Measurements from ENCODE around the gene KIF16B. TPM values are rescaled to one million over a fixed set of nuclear protein-coding genes. Genes with fewer than 3 reads are reported as not detected.
A peak's percentile ranks its signal among the peaks of the same experiment; 100 is the strongest.

KIF16B gene
- total and polyA plus RNA-seq, 5 experiments from 2014 or later: 1.9 to 7.9 (median 6.2) TPM

DNA sequence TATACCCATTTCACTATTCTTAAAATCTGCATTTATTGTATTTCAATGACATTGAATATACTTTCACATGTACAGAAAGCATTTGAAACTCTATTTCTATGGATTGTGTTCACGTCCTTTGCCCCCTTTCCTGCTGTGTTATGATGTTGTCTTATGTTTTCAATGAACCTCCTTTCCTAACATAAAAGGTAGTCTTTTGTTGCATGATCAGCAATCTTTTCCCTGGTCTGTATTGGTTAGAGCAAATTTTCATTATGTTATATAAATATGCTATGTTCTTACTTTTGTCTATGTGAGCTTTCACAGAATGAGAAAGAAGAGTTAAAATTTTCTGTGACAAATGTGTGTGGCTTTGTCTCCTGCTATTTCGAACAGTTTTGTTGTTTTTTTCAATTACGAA lies 73.1 kb downstream of the KIF16B start:
- H3K4me1 Mint-ChIP-seq: peaks cover 0 to 4% (median 0%) of the 10 kb centered on the region in 4 donors
- no peak for DNase-seq
- no peaks in the 10 kb centered on the region for H3K9me3 Mint-ChIP-seq
- peaks cover 10 to 76% (median 47%) of the 10 kb centered on the region in 3 donors for H3K36me3 Mint-ChIP-seq
- no peaks in the 10 kb centered on the region for H3K27me3 Mint-ChIP-seq
- no peak for ATAC-seq
- no peak overlapping the region for H3K4me3 Mint-ChIP-seq
- POLR2A ChIA-PET: no interaction called here
- no peak overlapping the region for H3K27ac Mint-ChIP-seq

DNA sequence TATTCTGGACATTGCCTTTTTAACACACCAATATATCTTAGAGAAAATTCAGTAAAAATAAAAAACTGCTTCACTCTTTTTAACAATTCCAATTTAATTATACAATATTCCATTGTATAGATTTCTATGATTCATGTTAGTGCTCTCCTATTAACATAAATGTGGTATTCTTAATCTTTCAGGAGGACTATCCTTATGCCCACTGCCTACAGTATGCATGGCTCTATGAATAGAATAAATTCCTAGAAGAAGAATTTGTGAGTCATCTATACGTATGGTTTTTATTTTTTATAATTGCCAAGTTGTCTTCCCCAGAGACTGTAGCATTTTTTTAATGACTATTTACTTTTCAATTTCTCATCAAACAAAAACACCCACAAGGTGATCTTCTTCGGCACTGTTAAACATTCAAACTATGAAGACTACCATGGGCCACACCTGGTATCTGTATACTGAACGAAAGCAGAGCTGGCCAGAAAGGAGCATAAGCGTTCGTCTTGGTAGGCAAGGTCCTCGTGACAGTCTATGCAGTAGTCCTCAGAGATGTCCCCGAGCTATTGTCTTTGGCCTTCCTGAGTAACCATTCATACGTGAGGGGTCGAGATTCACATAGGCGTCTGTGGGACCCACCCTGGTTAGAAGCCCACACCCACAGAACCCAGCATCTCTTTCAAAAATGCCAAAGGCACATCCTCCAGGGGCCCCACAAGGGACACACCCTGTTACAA lies 74.6 kb downstream of the KIF16B start:
- Mint-ChIP-seq H3K36me3 (peaks cover 10 to 77% (median 41%) of the 10 kb centered on the region in 3 donors), H3K27ac (no peak overlapping the region), H3K27me3 (no peaks in the 10 kb centered on the region), H3K4me3 (no peak overlapping the region), H3K4me1 (peaks cover 0 to 4% (median 0%) of the 10 kb centered on the region in 4 donors), H3K9me3 (no peaks in the 10 kb centered on the region)
- DNase-seq (no peak), ATAC-seq (no peak)
- POLR2A ChIA-PET: no interaction called here

DNA sequence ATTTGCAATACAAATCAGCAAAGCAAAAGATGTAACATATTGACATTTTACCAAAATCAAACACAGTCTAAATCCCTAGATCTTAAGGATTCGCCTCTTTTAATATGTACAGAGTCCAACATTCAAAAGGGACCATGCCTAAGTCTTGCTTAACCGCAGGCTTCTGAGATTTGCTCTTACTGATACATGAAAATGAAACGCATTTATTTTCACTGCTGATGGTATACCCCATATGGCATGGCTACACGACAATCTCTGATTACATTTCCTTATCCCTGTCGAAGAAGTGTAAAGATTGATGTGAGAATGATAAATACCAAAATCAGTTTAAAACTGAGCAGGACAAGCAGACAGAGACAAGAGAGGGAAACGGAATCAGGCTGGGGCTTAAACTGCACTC lies 75.4 kb downstream of the KIF16B start:
- no peak overlapping the region for H3K4me3 Mint-ChIP-seq
- H3K9me3 Mint-ChIP-seq: no peaks in the 10 kb centered on the region
- POLR2A ChIA-PET: no interaction called here
- ATAC-seq: no peak
- no peak overlapping the region for H3K27ac Mint-ChIP-seq
- H3K27me3 Mint-ChIP-seq: no peaks in the 10 kb centered on the region
- H3K4me1 Mint-ChIP-seq: peaks cover 0 to 4% (median 0%) of the 10 kb centered on the region in 4 donors
- H3K36me3 Mint-ChIP-seq: peaks cover 6 to 77% (median 38%) of the 10 kb centered on the region in 3 donors
- DNase-seq: no peak

DNA sequence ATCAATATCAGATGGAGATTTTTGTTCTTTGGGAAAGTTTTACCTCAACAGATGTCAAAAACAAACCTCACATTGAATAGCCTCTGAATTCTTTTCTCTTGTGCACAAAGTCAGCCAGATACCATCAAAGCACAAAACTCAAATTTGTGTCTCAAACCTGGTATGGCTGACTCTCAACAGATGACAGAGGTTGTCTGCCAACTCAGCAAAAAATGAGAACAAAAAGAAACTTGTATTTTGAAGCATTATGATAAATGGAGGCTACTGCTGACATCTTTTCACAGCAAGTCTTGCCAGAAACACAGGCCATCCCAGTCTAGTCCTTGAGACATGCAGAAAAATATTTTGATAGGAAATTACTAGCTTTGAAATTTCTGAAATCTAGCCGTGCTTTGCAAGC lies 79.8 kb downstream of the KIF16B start:
- POLR2A ChIA-PET: no interaction called here
- H3K9me3 Mint-ChIP-seq: no peaks in the 10 kb centered on the region
- peaks cover 0 to 87% (median 49%) of the 10 kb centered on the region in 3 donors for H3K36me3 Mint-ChIP-seq
- no peaks in the 10 kb centered on the region for H3K27me3 Mint-ChIP-seq
- peaks cover 0 to 11% (median 3%) of the 10 kb centered on the region in 4 donors for H3K4me1 Mint-ChIP-seq
- no peak overlapping the region for H3K27ac Mint-ChIP-seq
- no peak for DNase-seq
- H3K4me3 Mint-ChIP-seq: no peak overlapping the region
- ATAC-seq: no peak

DNA sequence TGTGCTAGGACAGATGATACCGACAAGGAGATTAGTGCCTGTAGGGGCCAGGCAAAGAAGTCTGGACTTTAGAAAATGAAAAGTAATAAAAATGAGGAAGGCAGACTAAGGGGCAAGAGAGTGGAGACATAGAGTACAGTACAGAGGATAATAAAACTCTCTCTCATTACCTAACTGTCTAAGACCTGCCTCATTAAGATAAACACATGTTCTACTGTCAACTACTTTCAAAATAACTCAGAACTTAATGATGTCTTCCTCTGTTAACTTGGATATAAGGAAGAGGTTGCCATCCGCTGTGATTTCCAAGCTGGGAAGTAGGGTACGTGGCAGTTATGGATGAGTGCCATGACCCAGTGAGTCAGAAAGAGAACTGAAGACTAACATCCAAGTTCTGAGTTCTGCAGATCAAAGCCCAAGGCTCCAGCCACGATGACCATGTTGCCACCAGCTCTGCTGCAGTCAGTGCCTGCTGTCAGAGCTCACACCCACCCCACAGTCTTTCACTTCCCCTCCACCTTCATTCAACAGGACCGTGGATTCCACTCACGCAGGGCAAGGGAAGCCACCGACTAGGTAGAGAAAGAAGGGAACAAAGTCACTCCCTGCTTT lies 81.8 kb downstream of the KIF16B start:
- no peak for ATAC-seq
- POLR2A ChIA-PET: no interaction called here
- no peak for DNase-seq
- no peaks in the 10 kb centered on the region for H3K27me3 Mint-ChIP-seq
- H3K4me1 Mint-ChIP-seq: peaks cover 0 to 11% (median 3%) of the 10 kb centered on the region in 4 donors
- H3K4me3 Mint-ChIP-seq: no peak overlapping the region
- no peak overlapping the region for H3K27ac Mint-ChIP-seq
- peaks cover 6 to 83% (median 51%) of the 10 kb centered on the region in 3 donors for H3K36me3 Mint-ChIP-seq
- H3K9me3 Mint-ChIP-seq: no peaks in the 10 kb centered on the region

DNA sequence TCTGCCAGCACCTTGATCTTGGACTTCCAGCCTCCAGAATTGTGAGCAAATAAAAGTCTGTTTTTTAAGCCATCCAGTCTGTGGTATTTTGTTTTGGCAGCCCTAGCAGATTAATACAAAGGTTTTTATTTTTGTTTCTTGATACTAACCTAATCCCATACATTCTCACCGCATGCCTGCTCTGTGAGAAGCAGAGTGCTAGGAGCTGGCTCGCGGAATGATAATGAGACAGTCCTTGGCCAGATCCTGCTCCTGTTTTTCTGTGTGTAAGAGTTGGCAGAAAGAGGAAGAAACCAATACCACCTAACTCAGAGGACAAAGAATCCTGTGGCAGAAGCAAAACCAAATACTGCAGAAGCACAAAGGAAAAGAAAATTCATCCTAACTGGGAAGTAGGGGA lies 82.6 kb downstream of the KIF16B start:
- H3K4me1 Mint-ChIP-seq: peaks cover 0 to 11% (median 3%) of the 10 kb centered on the region in 4 donors
- H3K36me3 Mint-ChIP-seq: peaks cover 6 to 76% (median 46%) of the 10 kb centered on the region in 3 donors

DNA sequence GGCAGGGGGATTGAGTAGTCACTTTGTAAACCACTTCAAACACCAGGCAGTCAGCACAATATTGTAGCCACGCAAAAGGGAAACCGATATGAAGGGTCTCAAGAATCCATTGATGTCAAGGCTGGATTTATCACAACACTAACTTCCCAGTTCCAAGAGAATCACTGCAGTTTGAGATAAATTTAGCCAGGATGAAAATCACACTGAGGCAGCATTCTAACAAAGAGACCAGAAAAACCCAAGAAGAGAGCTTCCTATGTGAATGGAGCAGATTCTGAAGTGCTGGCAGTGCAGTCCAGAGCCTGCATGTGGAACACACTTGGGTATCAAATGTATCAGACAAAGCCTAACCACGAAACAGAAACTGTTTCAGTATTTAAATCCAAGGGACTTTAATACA lies 84.6 kb downstream of the KIF16B start:
- Mint-ChIP-seq H3K4me1 (peaks cover 0 to 11% (median 3%) of the 10 kb centered on the region in 4 donors), H3K27me3 (no peaks in the 10 kb centered on the region), H3K36me3 (peaks cover 8 to 72% (median 53%) of the 10 kb centered on the region in 3 donors), H3K4me3 (no peak overlapping the region), H3K27ac (peak overlapping the region in 1 of 10 donors; percentile 4), H3K9me3 (no peaks in the 10 kb centered on the region)
- DNase-seq (no peak), ATAC-seq (no peak)
- POLR2A ChIA-PET: no interaction called here

More for the DNA sequence above, 82.6 kb downstream of the KIF16B start:
- H3K27ac Mint-ChIP-seq: peak overlapping the region in 2 of 10 donors; percentile 13 to 65
- DNase-seq: no peak
- ATAC-seq: no peak
- H3K27me3 Mint-ChIP-seq: no peaks in the 10 kb centered on the region
- POLR2A ChIA-PET: no interaction called here
- H3K9me3 Mint-ChIP-seq: no peaks in the 10 kb centered on the region
- peak overlapping the region in 1 of 10 donors; percentile 36 for H3K4me3 Mint-ChIP-seq

DNA sequence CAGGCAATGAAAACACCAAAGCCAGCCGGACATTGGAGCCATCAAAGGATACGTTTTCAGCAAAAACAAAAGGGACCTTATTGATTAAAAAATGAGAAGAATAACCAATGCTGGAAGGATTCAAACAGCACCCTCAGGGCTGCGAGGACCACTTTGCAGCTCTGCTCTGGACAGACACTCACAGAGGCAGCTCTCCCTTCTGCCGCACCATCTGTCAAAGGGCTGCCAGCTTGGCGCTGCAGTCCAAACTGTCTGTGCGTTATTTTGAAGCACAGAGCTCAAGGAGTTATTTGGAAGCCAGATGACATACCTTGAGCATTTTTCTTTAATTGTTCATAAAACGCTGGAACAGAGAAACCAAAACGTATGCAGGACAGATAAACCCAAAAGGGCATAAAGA lies 85.2 kb downstream of the KIF16B start:
- Mint-ChIP-seq H3K4me3 (no peak overlapping the region), H3K27ac (no peak overlapping the region), H3K36me3 (peaks cover 12 to 72% (median 53%) of the 10 kb centered on the region in 3 donors), H3K9me3 (no peaks in the 10 kb centered on the region), H3K27me3 (no peaks in the 10 kb centered on the region), H3K4me1 (peaks cover 0 to 11% (median 3%) of the 10 kb centered on the region in 4 donors)
- ATAC-seq (no peak), DNase-seq (no peak)
- POLR2A ChIA-PET: no interaction called here

DNA sequence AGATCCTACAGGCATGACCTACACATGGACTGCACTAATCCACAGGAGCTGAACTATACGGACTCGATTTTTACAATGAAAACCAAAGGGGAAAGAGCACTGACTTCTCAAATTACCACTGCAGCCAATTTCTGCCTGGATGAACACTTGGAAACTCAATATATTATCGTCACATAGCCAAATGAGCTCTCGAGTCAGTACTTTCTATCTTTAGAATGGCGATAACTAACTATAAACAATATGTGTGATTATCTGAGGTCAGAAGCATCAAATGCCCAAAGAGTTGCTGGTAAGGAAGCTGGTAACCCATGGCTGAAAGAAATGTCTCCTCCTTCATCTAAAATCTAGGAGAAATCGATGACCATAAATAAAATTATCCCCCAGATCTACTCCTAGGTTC lies 86.7 kb downstream of the KIF16B start:
- no peak for DNase-seq

DNA sequence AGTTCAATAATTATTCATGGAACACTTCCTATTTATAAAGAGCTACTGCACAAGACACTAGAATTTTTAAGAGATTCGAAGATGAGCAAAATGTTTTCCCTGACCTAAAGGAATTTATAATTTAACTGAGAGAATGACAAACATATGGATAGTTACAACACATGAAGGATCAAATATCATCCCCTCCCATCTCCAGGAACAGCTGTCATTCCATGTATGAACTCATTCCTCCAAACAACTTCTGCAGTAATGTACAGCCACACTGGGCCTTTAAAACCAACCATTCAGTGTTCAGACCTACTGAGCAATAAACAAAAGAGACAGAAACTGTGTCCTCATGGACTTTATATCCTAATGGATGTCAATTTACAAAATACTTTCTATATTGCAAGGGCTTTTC lies 87.8 kb downstream of the KIF16B start:
- POLR2A ChIA-PET: no interaction called here
- H3K9me3 Mint-ChIP-seq: no peaks in the 10 kb centered on the region
- ATAC-seq: no peak

More for the DNA sequence above, 86.7 kb downstream of the KIF16B start:
- Mint-ChIP-seq H3K27me3 (no peaks in the 10 kb centered on the region), H3K36me3 (peaks cover 12 to 66% (median 50%) of the 10 kb centered on the region in 3 donors), H3K4me3 (no peak overlapping the region), H3K27ac (no peak overlapping the region), H3K4me1 (peaks cover 0 to 7% (median 2%) of the 10 kb centered on the region in 4 donors), H3K9me3 (no peaks in the 10 kb centered on the region)
- POLR2A ChIA-PET: no interaction called here
- ATAC-seq: no peak

DNA sequence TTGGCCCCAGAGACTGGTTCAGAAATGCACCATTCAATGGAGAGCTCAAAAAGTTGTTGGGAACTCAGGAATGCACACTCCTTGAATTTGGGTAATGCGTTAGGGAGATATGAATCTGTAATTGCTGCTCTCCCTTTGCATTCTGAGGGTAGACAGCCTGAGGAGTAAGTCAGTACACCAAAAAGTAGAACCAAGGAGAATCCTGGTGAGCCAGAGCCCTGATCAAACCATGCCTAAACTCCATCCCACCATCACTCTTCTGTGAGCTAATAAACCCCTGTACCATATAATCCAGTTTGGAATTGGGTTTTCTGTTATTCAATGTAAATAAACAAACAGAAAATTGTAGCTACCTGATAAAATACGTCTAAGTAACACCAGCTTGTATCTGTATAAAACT lies 90.2 kb downstream of the KIF16B start:
- ATAC-seq (no peak), DNase-seq (no peak)
- no peaks in the 10 kb centered on the region for H3K27me3 Mint-ChIP-seq
- POLR2A ChIA-PET: no interaction called here
- peaks cover 17 to 44% (median 42%) of the 10 kb centered on the region in 3 donors for H3K36me3 Mint-ChIP-seq
- H3K4me3 Mint-ChIP-seq: no peak overlapping the region
- H3K4me1 Mint-ChIP-seq: peaks cover 0 to 8% (median under 1%) of the 10 kb centered on the region in 4 donors
- H3K27ac Mint-ChIP-seq: no peak overlapping the region
- H3K9me3 Mint-ChIP-seq: no peaks in the 10 kb centered on the region

More for the DNA sequence above, 87.8 kb downstream of the KIF16B start:
- Mint-ChIP-seq H3K4me1 (no peaks in the 10 kb centered on the region), H3K27ac (no peak overlapping the region), H3K4me3 (no peak overlapping the region), H3K27me3 (no peaks in the 10 kb centered on the region), H3K36me3 (peaks cover 12 to 57% (median 43%) of the 10 kb centered on the region in 3 donors)
- DNase-seq: no peak

DNA sequence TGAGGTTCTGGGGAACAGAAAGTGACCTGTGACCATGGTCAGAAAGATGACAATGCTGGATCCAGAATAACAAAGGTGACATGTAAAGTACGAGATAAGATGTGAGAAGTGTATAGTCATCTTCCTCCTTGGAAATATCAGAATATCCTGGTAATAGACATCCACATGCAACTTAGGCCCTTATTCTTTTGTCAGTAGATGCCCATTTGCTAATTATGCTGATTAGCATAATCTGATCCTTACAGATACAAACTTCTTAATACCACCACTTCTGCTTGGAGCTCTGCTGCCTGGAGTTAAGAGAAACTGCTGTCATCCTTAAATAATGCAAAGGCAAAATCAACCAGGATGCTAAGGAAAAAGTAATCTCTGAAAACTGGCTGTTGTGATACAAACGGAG lies 91.3 kb downstream of the KIF16B start:
- DNase-seq (no peak), ATAC-seq (no peak)
- H3K36me3 Mint-ChIP-seq: peaks cover 11 to 43% (median 37%) of the 10 kb centered on the region in 3 donors
- H3K27ac Mint-ChIP-seq: peak overlapping the region in 1 of 10 donors; percentile 10
- no peak overlapping the region for H3K4me3 Mint-ChIP-seq
- H3K9me3 Mint-ChIP-seq: no peaks in the 10 kb centered on the region
- no peaks in the 10 kb centered on the region for H3K27me3 Mint-ChIP-seq
- peaks cover 4 to 16% (median 6%) of the 10 kb centered on the region in 4 donors for H3K4me1 Mint-ChIP-seq
- POLR2A ChIA-PET: no interaction called here

DNA sequence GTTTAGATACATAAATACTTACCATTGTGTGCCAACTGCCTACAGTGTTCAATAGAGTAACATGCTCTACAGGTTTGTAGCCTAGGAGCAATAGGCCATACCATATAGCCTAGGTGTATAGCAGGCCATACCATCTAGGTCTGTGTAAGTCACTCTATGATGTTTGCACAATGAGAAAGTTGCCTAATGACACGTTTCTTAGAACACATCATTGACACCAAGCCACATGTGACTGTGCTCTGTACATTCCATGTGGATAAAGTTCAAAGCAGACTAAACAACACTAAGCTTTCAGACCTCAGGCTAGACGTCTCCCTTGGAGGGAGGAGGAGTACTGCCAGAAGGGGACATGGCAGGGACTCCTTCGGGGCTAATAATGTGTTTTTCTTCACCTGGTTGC lies 93.6 kb downstream of the KIF16B start:
- Mint-ChIP-seq H3K9me3 (no peaks in the 10 kb centered on the region), H3K4me1 (peaks cover 6 to 16% (median 6%) of the 10 kb centered on the region in 4 donors), H3K27me3 (no peaks in the 10 kb centered on the region), H3K4me3 (no peak overlapping the region), H3K27ac (no peak overlapping the region), H3K36me3 (peaks cover 11 to 37% (median 26%) of the 10 kb centered on the region in 3 donors)
- POLR2A ChIA-PET: no interaction called here
- no peak for ATAC-seq
- no peak for DNase-seq
